OCI-LY7 (cell line): Measurements from ENCODE around the gene ALOX5.

Experiments used
- CTCF ChIP-seq: fragments of 200-600 bp; sonication (generic); conservative IDR thresholded peaks from 2 replicates; pipeline ENCODE4 v1.5.1; 2014; ENCODE audit warnings: mild to moderate bottlenecking, antibody characterized with exemption, low read length, moderate library complexity, mixed read lengths
- EZH2phosphoT487 ChIP-seq: fragments of 200-600 bp; sonication (generic); IDR thresholded peaks from 2 replicates; pipeline ENCODE4 v1.6.1; 2018; ENCODE audit warnings: low read depth, borderline replicate concordance, mild to moderate bottlenecking, mixed run types, antibody characterized with exemption, low read length, moderate library complexity, mixed read lengths

GRCh38 chr10:45387096-45387893 lies 13.3 kb downstream of the ALOX5 start:
- no peak for TF ChIP-seq EZH2phosphoT487
- no peak for TF ChIP-seq CTCF
